SK-N-SH (cell line): ENCODE data around the gene POPDC3. TPM values are rescaled to one million over a fixed set of nuclear protein-coding genes. Genes with fewer than 3 reads are reported as not detected.

ENCODE experiments used
- CTCF ChIA-PET: fragments of 300-600, 350-600 bp; formaldehyde crosslinking; extraction: SDS; loops from one replicate; lab custom pipeline; 2021; lab: Yijun Ruan, JAX
- POLR2A ChIA-PET: fragments of 350-600 bp; sonication (Branson Sonifier 250); formaldehyde crosslinking; extraction: SDS; loops from one replicate; lab custom pipeline; 2020; ENCODE audit warnings: antibody characterized with exemption, inconsistent platforms; lab: Yijun Ruan, JAX
- DNase-seq: peaks from one replicate; pipeline ENCODE4 v3.0.0; 2012
- H2AFZ ChIP-seq: fragments of 200-600 bp; sonication (generic); 2 replicates; pipeline ENCODE4 v1.8.1; 2016; ENCODE audit warnings: antibody characterized with exemption, mild to moderate bottlenecking, low read depth
- H3F3A ChIP-seq: fragments of 200-600 bp; sonication (generic); replicated peaks from 2 replicates; pipeline ENCODE3; 2016; ENCODE audit warnings: antibody characterized with exemption, mild to moderate bottlenecking; ENCODE audit not compliant: insufficient read depth
- H3K27ac ChIP-seq, 2 experiments: fragments of 200-500 bp in 1 of 2; fragments of 200-600 bp in 1 of 2; sonication (Bioruptor generic) in 1 of 2; sonication (generic), shearing (Covaris generic) in 1 of 2; 2 replicates each; pipeline versions ENCODE4 v1.5.1 to v1.6.1; 2014 to 2016; ENCODE audit warnings: low read depth in 2 of 2, inconsistent platforms in 1 of 2, low read length in 1 of 2, mild to moderate bottlenecking in 1 of 2, mixed read lengths in 1 of 2
- H3K27me3 ChIP-seq: fragments of 200-600 bp; sonication (generic), shearing (Covaris generic); 2 replicates; pipeline ENCODE4 v1.6.1; 2016; ENCODE audit warnings: mixed run types; ENCODE audit not compliant: insufficient read depth
- H3K36me3 ChIP-seq, 2 experiments: fragments of 200-500 bp in 1 of 2; fragments of 200-600 bp in 1 of 2; sonication (Bioruptor generic) in 1 of 2; sonication (generic) in 1 of 2; replicated peaks in 1 of 2; 2 replicates each; pipeline versions ENCODE3 to v1.5.1; 2014 to 2016; ENCODE audit warnings: low read length in 1 of 2, mild to moderate bottlenecking in 1 of 2; ENCODE audit not compliant: insufficient read depth in 2 of 2, control insufficient read depth in 1 of 2
- H3K4me1 ChIP-seq, 2 experiments: fragments of 200-500 bp in 1 of 2; fragments of 200-600 bp in 1 of 2; sonication (Bioruptor generic) in 1 of 2; sonication (generic), shearing (Covaris generic) in 1 of 2; 2 replicates each; pipeline versions ENCODE4 v1.5.1 to v1.6.1; 2014 to 2016; ENCODE audit warnings: low read depth in 1 of 2, low read length in 1 of 2, mixed run types in 1 of 2; ENCODE audit not compliant: insufficient read depth in 2 of 2, control insufficient read depth in 1 of 2
- H3K4me2 ChIP-seq: fragments of 200-600 bp; sonication (generic), shearing (Covaris generic); 2 replicates; pipeline ENCODE4 v1.6.1; 2017; ENCODE audit warnings: mixed run types
- H3K4me3 ChIP-seq, 2 experiments: fragments of 200-500 bp in 1 of 2; fragments of 200-600 bp in 1 of 2; sonication (Bioruptor generic) in 1 of 2; sonication (generic), shearing (Covaris generic) in 1 of 2; 2 replicates each; pipeline versions ENCODE4 v1.5.1 to v1.8.1; 2014 to 2016; ENCODE audit warnings: low read depth in 2 of 2, inconsistent platforms in 1 of 2, low read length in 1 of 2, mild to moderate bottlenecking in 1 of 2, mixed read lengths in 1 of 2, moderate library complexity in 1 of 2
- H3K79me2 ChIP-seq: fragments of 200-600 bp; sonication (generic); 2 replicates; pipeline ENCODE4 v1.8.1; 2017; ENCODE audit warnings: mild to moderate bottlenecking; ENCODE audit not compliant: insufficient read depth
- H3K9ac ChIP-seq: fragments of 200-600 bp; sonication (generic); 2 replicates; pipeline ENCODE4 v1.6.1; 2017; ENCODE audit warnings: mixed run types
- H3K9me2 ChIP-seq: fragments of 200-600 bp; sonication (generic); 2 replicates; pipeline ENCODE4 v1.6.1; 2017; ENCODE audit warnings: mixed run types
- H3K9me3 ChIP-seq: fragments of 200-600 bp; sonication (generic); 2 replicates; pipeline ENCODE4 v1.6.1; 2017; ENCODE audit warnings: mixed run types, mild to moderate bottlenecking, moderate library complexity
- H4K20me1 ChIP-seq: fragments of 200-600 bp; sonication (generic); 2 replicates; pipeline ENCODE4 v1.6.1; 2017; ENCODE audit warnings: mild to moderate bottlenecking, mixed run types; ENCODE audit not compliant: insufficient read depth
- CHD2 ChIP-seq: fragments of 150-350 bp; IDR thresholded peaks from 2 replicates; pipeline ENCODE4 v1.6.1; 2018; ENCODE audit warnings: low read length; ENCODE audit not compliant: partially characterized antibody
- CTCF ChIP-seq: fragments of 200-600 bp; sonication (generic); IDR thresholded peaks from 2 replicates; pipeline ENCODE4 v1.6.1; 2017; ENCODE audit warnings: antibody characterized with exemption, mild to moderate bottlenecking, moderate library complexity
- ELF1 ChIP-seq: IDR thresholded peaks from 2 replicates; pipeline ENCODE4 v1.4.0; 2012
- FOSL2 ChIP-seq: IDR thresholded peaks from 2 replicates; pipeline ENCODE4 v1.4.0; 2012; ENCODE audit warnings: low read depth, mild to moderate bottlenecking, moderate library complexity, borderline replicate concordance
- FOXJ3 ChIP-seq: sonication (generic); formaldehyde crosslinking; IDR thresholded peaks from 2 replicates; pipeline ENCODE4 v1.5.1; 2020; ENCODE audit warnings: mild to moderate bottlenecking, missing genetic modification reagents
- GATA2 ChIP-seq: sonication (generic); formaldehyde crosslinking; IDR thresholded peaks from 2 replicates; pipeline ENCODE4 v1.5.0; 2020; ENCODE audit warnings: mild to moderate bottlenecking, missing genetic modification reagents
- MAX ChIP-seq: IDR thresholded peaks from 2 replicates; pipeline ENCODE4 v1.4.0; 2012; ENCODE audit warnings: low read depth
- NFIC ChIP-seq: IDR thresholded peaks from 2 replicates; pipeline ENCODE4 v1.4.0; 2012; ENCODE audit warnings: borderline replicate concordance
- NRF1 ChIP-seq: IDR thresholded peaks from 2 replicates; pipeline ENCODE4 v1.6.1; 2012; ENCODE audit warnings: low read depth, mild to moderate bottlenecking, low read length
- POLR2AphosphoS5 ChIP-seq: IDR thresholded peaks from 2 replicates; pipeline ENCODE4 v1.6.1; 2012; ENCODE audit warnings: low read depth, low read length
- SMC3 ChIP-seq: IDR thresholded peaks from 2 replicates; pipeline ENCODE4 v1.6.1; 2012; ENCODE audit warnings: low read depth, low read length, improper control_type of control experiment
- TAF1 ChIP-seq: IDR thresholded peaks from 2 replicates; pipeline ENCODE4 v1.6.1; 2012; ENCODE audit warnings: low read depth, mild to moderate bottlenecking, low read length, moderate library complexity, borderline replicate concordance
- TEAD4 ChIP-seq: IDR thresholded peaks from 2 replicates; pipeline ENCODE4 v1.4.0; 2012; ENCODE audit warnings: mild to moderate bottlenecking, borderline replicate concordance; ENCODE audit not compliant: insufficient read depth
- USF2 ChIP-seq: fragments of 150-350 bp; IDR thresholded peaks from 2 replicates; pipeline ENCODE4 v1.6.1; 2017; ENCODE audit warnings: antibody characterized with exemption, low read length, low read depth, borderline replicate concordance
- ZBTB33 ChIP-seq: IDR thresholded peaks from 2 replicates; pipeline ENCODE4 v1.4.0; 2012; ENCODE audit warnings: low read depth, borderline replicate concordance
- WGBS: methylation state at CpG from one replicate; pipeline ENCODE4 v1.1.6; 2017; ENCODE audit warnings: low lambda C conversion rate; 5-methylcytosine and 5-hydroxymethylcytosine counted together
- polyA plus RNA-seq, 3 experiments: library from polyadenylated mRNA; depleted of rRNA; stranded (reverse); fragments of >200 nt; gene quantifications; 2 replicates each; pipeline ENCODE4 v1.2.3, GENCODE V29; 2012

The POPDC3 gene
- polyA plus RNA-seq (2012; rRNA removed), result 19.0 and 21.3 TPM in 2 replicates
- polyA plus RNA-seq (2012; cell fraction: cytosol; rRNA removed), result 30.6 and 38.1 TPM in 2 replicates
- 8.3 and 15.8 TPM in 2 replicates for polyA plus RNA-seq (2012; cell fraction: nucleus; rRNA removed)

GRCh38 chr6:105179244-105180065 is at the start of gene POPDC3:
Gene POPDC3 (minus strand): TSS chr6:105180014. CDS start chr6:105161909, 18,105 bp downstream.
- Histone ChIP-seq H3K4me3 (peak within 1 kb of the TSS; percentile 70 to 74), H3K27me3 (no peaks in the 10 kb centered on the region), H3K27ac (peak within 1 kb of the TSS; percentile 83 to 91), H3K9me2 (no peaks in the 10 kb centered on the region), H2AFZ (peak within 1 kb of the TSS; percentile 89), H3K9me3 (no peaks in the 10 kb centered on the region), H3K4me2 (peak within 1 kb of the TSS; percentile 82), H3K36me3 (no peaks in the 10 kb centered on the region), H3K4me1 (no peaks in the 10 kb centered on the region; a peak in 2 of 4 replicates), H3K9ac (peak within 1 kb of the TSS; percentile 90), H3F3A (peaks cover 36% of the 10 kb centered on the region), H4K20me1 (no peaks in the 10 kb centered on the region), H3K79me2 (peaks cover 26% of the 10 kb centered on the region)
- ChIA-PET POLR2A (no interaction called here), CTCF (interaction anchor here (1.2 to 2.3 kb wide), 3 partner anchors 14 to 184 kb away, joined by 3 to 10 read pairs (median 6); no protein-coding TSS in a partner anchor)
- DNase-seq, result peak; percentile 86
- TF ChIP-seq ELF1, result no peak
- 0 out of 2 replicates have a peak, but pooled peaks have one; percentile 7 for TF ChIP-seq CTCF
- peak; percentile 36 for TF ChIP-seq MAX
- TF ChIP-seq CHD2, result no peak
- WGBS, result 18% methylated on average over 8 of the region's 90 CpGs

GRCh38 chr6:105227295-105227767 is 47.5 kb upstream of the POPDC3 start:
- ChIA-PET CTCF (interaction anchor here (0.8 to 1.4 kb wide), 6 partner anchors 10 to 150 kb away, joined by 3 read pairs; no protein-coding TSS in a partner anchor), POLR2A (interaction anchor here (1.2 kb wide), 1 partner anchor 175 kb away, joined by 3 read pairs; the partner anchor contains the start of gene PREP)
- H3K9ac ChIP-seq, result peak overlapping the region; percentile 5; the same call in 1 of the 2 replicates
- H3K9me2 ChIP-seq, result no peaks in the 10 kb centered on the region
- H3K36me3 ChIP-seq, result no peaks in the 10 kb centered on the region
- peak overlapping the region; percentile 15 to 16; a peak in 3 of 4 replicates for H3K4me3 ChIP-seq
- 19% methylated on average over 3 of the region's 3 CpGs for WGBS
- peak; percentile 21 for DNase-seq
- no peaks in the 10 kb centered on the region for H3K9me3 ChIP-seq
- H3K79me2 ChIP-seq, result no peaks in the 10 kb centered on the region
- H4K20me1 ChIP-seq, result no peaks in the 10 kb centered on the region
- peaks cover 11% of the 10 kb centered on the region for H3F3A ChIP-seq
- H3K4me2 ChIP-seq, result peak overlapping the region; percentile 51
- peak overlapping the region; percentile 74 to 94 for H3K27ac ChIP-seq
- no peak for TF ChIP-seq ZBTB33
- no peak for TF ChIP-seq FOSL2
- 0 out of 2 replicates have a peak, but pooled peaks have one; percentile 0 for TF ChIP-seq FOXJ3 (CRISPR knock-in tag)
- peak; percentile 69 for TF ChIP-seq GATA2 (CRISPR knock-in tag)
- TF ChIP-seq NFIC, result no peak
- TF ChIP-seq POLR2AphosphoS5, result no peak
- TF ChIP-seq USF2, result no peak
- no peak for TF ChIP-seq TAF1
- peak; percentile 17; the same call in 1 of the 2 replicates for TF ChIP-seq TEAD4
- no peak for TF ChIP-seq CHD2
- no peak for TF ChIP-seq SMC3
- no peak for TF ChIP-seq NRF1
- H2AFZ ChIP-seq, result peak overlapping the region; percentile 14; the same call in 1 of the 2 replicates
- H3K27me3 ChIP-seq, result no peaks in the 10 kb centered on the region
- H3K4me1 ChIP-seq, result peaks cover 6 to 16% of the 10 kb centered on the region in 2 experiments; a peak in 2 of 4 replicates
